GM21619 (cell line): ENCODE results near the gene PCDH12.

Experiments
- ATAC-seq: cut with Tn5 transposase; IDR thresholded peaks from one replicate; pipeline ENCODE4 v1.9.1; 2021; ENCODE audit not compliant: unreplicated experiment

The PCDH12 gene

DNA sequence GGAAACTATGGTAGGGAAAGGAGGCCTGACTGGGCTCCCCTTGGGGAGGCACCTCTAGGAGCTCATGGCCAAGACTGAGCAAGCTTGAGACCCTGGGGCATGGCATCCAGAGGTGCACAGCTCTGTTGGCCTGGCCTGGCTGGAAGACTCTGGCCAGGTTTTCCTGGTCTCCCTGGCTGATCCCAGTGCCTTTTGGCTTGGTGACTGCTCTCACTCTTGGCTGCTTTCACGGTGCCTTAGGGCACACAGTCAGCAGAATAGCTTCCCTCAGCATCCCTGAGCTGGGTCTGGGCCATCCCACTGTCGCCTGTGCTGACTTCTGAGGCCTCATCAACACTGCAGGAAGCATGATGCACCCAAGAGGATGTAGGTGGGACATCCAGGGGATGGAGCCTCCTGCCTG, 47.7 kb downstream of the PCDH12 start:
- ATAC-seq: no peak

DNA sequence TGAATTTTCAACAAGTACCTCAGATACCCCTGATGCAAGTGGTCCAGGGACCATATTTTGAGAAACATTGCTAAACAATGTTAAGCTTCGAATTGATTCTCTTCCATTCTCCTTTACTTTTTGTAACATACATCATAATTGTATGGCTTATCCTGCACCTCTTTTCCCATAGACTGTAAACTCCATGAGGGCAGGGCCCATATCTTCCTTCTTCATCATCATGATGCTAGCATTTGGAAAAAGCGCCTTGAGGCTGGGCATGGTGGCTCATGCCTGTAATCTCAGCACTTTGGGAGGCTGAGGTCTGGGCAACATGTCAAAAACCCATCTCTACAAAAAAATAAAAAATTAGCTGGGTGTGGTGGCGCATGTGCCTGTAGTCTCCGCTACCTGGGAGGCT, 48.8 kb downstream of the PCDH12 start:
- ATAC-seq: no peak

DNA sequence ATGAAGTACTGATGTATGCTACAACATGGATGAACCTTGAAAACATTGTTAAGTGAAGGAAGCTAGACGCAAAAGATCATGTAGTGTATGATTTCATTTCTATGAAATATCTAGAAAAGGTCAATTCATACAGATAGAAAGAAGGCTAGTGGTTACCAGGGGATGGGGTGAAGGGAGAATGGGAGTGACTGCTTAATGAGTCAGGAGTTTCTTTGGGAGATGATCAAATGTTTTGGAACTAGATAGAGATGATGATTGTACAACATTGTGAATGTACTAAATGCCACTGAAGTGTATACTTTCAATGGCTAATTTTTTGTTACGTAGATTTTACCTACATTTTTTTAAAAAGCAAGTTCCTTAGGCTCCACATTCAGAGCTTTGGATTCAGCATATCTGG, 49.2 kb downstream of the PCDH12 start:
- no peak for ATAC-seq

DNA sequence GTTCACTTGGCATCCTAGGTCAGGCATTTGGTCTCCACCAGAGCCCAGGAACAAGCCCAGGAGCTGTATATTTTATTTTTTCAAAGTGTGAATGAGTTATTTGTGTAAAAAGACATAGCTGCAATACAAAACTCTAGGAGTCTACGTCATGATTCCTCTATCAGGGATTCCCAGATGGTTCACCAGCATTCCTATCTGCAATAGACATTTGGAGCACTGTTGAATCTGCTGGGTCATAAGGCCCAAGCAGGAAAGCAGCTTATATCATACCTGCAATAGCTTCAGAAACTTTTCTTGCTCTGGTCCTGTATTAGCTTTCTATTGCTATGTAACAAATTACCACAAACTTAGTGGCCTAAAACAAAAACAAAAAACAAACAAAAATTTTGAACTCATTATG, 51.0 kb downstream of the PCDH12 start:
- no peak for ATAC-seq

DNA sequence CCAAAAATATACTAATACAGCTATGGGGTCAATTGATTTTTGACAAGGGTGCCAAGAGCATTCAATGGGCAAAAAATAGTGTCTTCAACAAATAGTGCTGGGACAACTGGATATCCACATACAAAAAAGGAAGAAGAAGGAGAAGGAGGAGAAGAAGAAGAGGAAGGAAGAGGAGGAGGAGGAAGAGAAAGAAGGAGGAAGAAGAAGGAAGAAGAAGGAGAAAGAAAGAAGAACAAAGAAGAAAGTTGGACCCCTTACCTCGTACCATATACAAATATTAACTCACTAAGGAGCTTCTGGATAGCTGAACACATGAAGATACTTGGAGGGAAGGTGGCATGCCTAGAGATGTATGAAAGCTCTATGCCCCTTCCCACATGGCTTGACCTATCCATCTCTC, 51.5 kb downstream of the PCDH12 start:
- ATAC-seq: no peak

DNA sequence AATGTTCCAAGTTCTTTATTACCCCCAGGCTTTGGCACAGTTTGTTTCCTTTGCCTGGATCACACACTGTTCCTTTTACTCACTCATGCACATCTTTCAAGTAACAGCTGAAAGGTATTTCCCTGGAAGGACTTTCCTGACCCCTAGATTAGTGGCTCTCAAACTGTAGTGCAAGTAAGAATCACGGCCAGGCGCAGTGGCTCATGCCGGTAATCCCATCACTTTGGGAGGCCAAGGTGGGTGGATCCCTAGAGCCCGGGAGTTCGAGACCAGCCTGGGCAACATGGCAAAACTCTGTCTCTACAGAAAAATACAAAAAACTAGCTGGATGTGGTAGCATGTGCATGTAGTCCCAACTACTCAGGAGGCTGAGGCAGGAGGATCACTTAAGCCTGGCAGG, 53.5 kb downstream of the PCDH12 start:
- no peak for ATAC-seq

DNA sequence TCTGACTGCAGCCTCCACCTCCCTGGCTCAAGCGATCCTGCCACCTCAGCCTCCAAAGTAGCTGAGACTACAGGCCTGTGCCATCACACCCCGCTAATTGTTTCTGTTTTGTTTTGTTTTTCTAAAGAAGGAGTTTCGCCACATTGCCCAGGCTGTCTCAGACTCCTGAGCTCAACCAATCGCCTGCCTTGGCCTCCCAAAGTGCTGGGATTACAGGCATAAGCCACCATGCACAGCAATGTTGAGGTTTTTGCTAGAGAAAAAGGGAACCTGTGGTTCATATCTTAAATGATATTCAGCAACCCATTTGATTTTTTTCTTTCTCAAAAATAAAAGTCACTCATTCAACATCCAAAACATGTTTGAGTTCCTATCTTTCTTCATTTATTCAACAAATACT, 54.7 kb downstream of the PCDH12 start:
- ATAC-seq: no peak

DNA sequence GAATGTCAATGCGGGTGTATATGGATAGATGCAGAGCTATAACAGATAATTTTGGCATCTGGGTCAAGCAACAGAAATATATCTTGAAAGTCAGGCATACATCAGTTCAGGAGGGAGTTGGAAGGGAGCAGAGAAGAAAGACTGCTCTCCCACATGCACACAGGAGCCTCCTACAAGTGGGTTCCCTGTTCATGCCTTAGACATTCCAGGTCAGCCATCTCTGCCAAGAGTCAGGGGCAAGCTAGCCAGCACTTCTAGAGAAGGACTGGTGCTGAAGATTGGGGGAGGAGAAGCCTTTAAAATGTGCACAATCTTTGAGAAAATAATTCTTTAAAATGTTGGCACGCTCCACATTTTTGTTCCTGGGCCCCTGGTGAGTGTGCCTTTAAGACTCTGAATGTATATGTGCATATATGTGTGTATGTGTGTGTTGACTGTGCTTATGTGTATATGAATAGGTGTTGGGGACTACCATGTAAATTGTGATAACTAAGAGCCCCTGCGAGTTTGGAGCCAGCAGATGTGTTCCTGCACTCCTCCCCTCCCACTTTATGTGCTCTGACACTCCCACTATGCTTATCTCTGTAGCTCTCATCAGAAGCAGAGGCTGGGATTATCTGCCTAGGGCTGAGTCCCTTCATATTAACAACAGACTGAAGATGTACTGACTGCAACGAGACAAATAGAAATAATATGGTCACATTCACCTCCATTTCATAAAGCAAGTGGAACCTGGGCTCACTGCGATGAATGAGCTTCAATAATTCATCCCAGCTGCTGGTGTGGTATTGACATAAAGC, 55.8 kb downstream of the PCDH12 start:
- ATAC-seq: no peak

DNA sequence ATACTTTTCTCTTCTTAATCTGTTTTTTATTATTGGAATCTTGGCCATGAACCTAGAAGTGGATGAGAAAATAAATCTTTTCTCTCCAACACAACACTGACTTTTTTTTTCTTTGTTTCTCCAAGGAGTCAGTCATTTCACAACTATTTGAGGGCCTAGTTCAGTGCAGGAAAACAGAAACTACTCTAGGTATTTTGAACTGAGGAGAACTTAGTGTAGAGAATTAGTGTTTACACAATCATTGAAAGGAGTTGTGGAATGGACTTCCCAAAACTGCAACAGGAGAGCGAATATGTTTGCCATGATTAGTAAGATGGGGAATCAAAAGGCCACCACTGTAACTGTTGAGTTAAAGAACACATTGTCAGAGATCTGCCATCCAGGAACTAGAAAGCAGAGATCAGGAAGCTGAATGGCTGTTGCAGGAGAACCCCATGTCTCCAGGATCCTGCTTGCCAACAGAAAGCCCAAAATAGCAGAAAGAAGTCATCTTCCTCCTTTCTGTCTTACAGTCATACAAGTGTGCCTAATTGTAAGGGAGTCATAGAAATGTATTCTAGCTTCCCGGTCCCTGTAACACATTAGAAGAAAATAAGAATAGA, 59.5 kb downstream of the PCDH12 start:
- ATAC-seq: no peak

DNA sequence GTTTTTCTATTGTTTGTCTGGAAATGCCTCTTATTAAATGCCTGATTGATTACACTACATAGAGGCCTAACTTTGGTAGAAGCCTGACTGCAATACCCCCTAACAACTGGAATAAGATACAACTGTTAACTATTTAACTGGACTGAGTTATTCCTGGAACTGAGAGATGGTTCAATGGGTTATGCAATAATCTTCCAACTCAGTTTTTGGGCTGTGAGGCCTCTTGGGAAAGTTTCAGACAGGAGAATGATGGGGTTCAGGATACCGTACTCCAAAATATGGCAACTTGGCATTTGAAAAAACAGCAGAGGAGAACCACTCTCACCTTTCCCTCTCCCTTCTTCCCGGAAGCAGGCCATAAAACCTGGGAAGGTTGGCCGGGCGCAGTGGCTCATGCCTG, 60.6 kb downstream of the PCDH12 start:
- ATAC-seq: no peak
